ENCODE results near the gene SMARCA4.
"Not testable (repeated sequence)": the region's sequence is repeated elsewhere in the genome, so short reads cannot be mapped to it uniquely, and the experiment has no call there.

Gene SMARCA4

DNA sequence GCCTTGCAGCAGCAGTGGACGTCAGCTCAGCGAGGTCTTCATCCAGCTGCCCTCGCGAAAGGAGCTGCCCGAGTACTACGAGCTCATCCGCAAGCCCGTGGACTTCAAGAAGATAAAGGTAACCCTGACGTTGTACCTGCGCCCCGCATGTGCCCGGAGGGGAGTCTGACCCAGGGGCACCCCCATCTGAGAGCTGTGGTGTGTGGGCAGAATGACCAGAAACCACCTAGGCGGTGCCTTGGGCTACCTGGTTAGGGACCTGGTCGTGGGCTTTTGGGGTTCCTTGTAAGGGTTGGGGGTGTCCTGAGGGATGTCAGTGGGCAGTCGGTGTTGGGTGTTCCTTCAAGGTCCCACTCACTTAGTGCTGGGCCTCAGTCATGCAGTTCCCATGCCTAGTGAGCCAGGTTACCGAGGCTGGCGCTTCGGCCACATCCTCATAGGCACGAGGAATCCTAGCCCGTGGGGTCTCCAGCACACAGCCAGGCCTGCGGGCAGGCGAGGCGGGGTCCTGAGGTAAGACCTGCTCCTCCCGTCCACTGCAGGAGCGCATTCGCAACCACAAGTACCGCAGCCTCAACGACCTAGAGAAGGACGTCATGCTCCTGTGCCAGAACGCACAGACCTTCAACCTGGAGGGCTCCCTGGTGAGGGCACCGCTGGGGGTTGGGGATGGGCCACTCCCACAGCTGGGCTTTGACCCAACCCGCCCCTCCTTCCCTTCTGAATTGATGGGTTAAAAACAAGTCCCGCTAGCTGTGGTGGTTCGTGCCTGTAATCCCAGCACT, 97.6 kb downstream of the SMARCA4 start:
- DNase-seq (ENCODE audit: low read depth, low spot score): no peak
- H3K27ac ChIP-seq: no peak overlapping the region

- no peak for DNase-seq (ENCODE audit: low read depth, low spot score)
- H3K27ac ChIP-seq: no peak overlapping the region
Observed at GRCh38 chr19:11059511-11060358, 98.9 kb downstream of the SMARCA4 start.

- DNase-seq (ENCODE audit: low read depth, low spot score): no peak
Observed at GRCh38 chr19:11061952-11062351, 101.1 kb downstream of the SMARCA4 start.

GRCh38 chr19:11063434-11063833, 102.6 kb downstream of the SMARCA4 start:
- no peak for DNase-seq (ENCODE audit: low read depth, low spot score)
- no peak overlapping the region for H3K27ac ChIP-seq

More at GRCh38 chr19:11061952-11062351, 101.1 kb downstream of the SMARCA4 start:
- H3K27ac ChIP-seq: no peak overlapping the region

DNA sequence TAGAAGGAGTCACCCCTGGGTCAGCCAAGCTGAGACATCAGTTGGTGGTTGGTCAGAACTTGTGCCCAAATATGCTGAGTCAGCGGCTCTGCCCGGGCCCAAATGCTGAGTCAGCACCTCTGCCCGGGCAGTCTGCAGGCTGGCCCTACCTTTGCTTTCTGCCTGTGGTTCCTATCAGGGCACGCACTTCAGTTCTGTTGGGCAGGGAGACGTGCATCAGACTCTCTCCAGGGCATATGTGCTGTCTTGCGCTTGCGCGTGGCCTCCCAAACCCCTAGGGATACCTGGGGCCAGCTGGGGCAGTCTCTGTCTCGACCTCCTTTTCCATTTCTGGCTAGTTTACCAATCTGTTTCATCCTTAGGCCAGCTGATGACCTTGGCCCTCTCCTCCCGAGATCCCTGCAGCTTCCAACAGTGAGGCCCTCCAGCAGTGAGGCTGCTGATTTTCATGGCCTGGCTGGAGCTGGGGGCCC, 104.0 kb downstream of the SMARCA4 start:
- no peak for DNase-seq (ENCODE audit: low read depth, low spot score)
- no peak overlapping the region for H3K27ac ChIP-seq

- no peak for DNase-seq (ENCODE audit: low read depth, low spot score)
- no peak overlapping the region for H3K27ac ChIP-seq
Observed at GRCh38 chr19:11066326-11066725, 105.5 kb downstream of the SMARCA4 start.

DNA sequence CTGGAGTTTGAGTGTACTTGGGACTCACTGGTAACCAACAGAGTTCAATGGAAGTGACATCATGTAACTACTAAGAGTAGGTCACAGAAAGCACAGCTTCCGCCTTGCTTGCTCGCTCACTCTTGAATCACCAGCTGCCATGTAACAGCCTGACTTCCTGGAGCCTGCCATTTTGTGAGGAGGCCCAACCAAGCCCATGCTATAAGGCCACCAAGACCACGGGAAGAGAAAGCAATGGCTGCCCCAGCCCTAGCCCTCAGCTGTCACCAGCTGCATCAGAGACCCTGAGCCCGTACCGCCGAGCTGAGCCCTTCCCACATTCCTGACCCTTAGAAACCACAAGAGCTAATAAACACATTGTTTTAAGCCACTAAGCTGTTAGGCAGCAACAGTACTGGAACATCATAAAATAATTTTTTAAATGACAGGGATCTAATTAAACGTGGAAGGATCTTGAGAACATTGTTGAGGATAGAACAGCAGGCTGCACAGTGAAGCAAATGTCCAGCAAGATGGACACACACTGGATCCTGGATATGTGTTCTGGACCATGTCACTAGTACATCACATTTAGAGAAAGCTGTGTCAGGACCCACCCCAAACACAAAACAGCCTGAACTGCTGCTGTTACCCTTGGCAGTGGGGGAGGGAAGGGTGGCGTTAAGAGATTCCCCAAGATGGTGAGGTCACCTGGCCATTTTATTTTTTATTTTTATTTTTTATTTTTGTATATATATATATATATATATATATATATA, 106.7 kb downstream of the SMARCA4 start:
- no peak for DNase-seq (ENCODE audit: low read depth, low spot score)
- peak overlapping the region; percentile 9 for H3K27ac ChIP-seq

GRCh38 chr19:11069561-11069960, 108.7 kb downstream of the SMARCA4 start:
- DNase-seq (ENCODE audit: low read depth, low spot score): no peak
- no peak overlapping the region for H3K27ac ChIP-seq

DNA sequence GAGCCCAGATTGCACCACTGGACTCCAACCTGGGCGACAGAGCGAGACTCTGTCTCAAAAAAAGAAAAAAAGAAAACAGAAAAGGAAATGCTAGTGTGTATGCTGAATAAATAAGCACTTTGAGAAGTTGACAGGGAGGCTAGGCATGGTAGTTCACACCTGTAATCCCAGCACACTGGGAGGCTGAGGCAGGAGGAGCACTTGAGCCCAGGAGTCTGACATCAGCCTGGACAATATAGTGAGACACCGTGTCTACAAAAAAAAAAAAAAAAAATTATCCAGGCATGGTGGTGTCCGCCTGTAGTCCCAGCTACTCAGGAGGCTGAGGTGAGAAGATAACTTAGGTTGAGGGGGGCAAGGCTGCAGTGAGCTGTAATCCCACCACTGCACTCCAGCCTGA, 109.3 kb downstream of the SMARCA4 start:
- H3K27ac ChIP-seq: no peak overlapping the region
- no peak for DNase-seq (ENCODE audit: low read depth, low spot score)

- no peak for DNase-seq (ENCODE audit: low read depth, low spot score)
Observed at GRCh38 chr19:11073568-11073967, 112.7 kb downstream of the SMARCA4 start.

DNA sequence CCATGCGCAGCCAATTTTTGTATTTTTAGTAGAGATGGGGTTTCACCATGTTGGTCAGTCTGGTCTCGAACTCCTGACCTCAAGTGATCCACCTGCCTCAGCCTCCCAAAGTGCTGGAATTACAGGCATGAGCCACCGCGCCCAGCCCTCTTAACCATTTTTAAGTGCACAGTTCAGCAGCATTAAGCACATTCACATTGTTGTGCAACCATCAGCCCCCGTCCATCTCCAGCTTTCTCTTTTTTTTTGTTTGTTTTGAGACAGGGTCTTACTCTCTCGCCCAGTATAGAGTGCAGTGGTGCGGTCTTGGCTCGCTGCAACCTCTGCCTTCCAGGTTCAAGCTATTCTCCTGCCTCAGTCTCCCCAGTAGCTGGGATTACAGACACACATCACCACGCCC, 116.0 kb downstream of the SMARCA4 start:
- H3K27ac ChIP-seq; DNase-seq (ENCODE audit: low read depth, low spot score): not testable (repeated sequence)

More at GRCh38 chr19:11073568-11073967, 112.7 kb downstream of the SMARCA4 start:
- H3K27ac ChIP-seq: no peak overlapping the region

DNA sequence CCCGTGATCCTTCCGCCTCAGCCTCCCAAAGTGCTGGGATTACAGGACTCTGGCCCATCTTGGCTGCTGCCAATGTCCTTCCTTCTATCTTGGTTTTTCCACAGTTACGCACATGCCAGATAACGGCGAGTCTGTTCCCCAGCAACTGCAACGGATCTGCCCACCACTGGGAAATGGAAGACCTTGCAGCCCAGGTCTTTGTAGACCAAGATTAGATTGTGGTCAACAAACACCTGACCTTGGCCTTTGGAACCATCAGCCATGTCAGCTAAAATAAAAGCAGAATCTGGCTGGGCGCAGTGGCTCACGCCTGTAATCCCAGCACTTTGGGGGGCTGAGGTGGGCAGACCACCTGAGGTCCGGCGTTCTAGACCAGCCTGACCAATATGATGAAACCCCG, 118.1 kb downstream of the SMARCA4 start:
- no peak for DNase-seq (ENCODE audit: low read depth, low spot score)
- H3K27ac ChIP-seq: no peak overlapping the region

DNA sequence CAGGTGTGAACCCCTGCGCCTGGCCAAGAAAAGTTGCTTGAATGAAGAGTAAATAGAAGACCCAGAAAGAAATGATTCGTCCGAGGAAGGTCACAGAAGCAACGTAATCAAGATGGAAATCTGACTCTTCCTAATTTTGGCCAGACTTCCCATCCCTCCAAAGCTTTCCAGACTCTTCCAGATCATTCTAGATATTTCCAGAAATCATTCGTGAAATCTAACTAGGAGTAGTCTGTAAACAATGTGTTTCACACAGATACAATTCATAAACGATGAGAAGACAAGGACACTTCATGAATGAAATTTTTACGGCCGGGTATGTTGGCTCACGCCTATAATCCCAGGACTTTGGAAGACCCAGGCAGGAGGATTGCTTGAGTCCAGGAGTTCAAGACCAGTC, 119.2 kb downstream of the SMARCA4 start:
- no peak for DNase-seq (ENCODE audit: low read depth, low spot score)
- no peak overlapping the region for H3K27ac ChIP-seq

GRCh38 chr19:11087870-11088505, 127.2 kb downstream of the SMARCA4 start:
- DNase-seq (ENCODE audit: low read depth, low spot score): no peak
- peak overlapping the region; percentile 100 for H3K27ac ChIP-seq

- H3K27ac ChIP-seq: peak overlapping the region; percentile 100
- no peak for DNase-seq (ENCODE audit: low read depth, low spot score)
Observed at GRCh38 chr19:11088506-11089253, 127.8 kb downstream of the SMARCA4 start.

- peak; percentile 78 for DNase-seq (ENCODE audit: low read depth, low spot score)
- H3K27ac ChIP-seq: peak within 1 kb of the TSS; percentile 100
Observed at GRCh38 chr19:11089254-11090013, 128.6 kb downstream of the SMARCA4 start, which contains the start of gene LDLR. TSS of gene LDLR (plus strand) at chr19:11089463. CDS start at chr19:11089549, 86 bp downstream.

DNA sequence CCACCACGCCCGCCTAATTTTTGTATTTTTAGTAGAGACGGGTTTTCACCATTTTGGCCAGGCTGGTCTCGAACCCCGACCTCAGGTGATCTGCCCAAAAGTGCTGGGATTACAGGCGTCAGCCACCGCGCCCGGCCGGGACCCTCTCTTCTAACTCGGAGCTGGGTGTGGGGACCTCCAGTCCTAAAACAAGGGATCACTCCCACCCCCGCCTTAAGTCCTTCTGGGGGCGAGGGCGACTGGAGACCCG, 129.1 kb downstream of the SMARCA4 start:
- peak overlapping the region; percentile 100 for H3K27ac ChIP-seq
- not testable (repeated sequence) for DNase-seq (ENCODE audit: low read depth, low spot score)

DNA sequence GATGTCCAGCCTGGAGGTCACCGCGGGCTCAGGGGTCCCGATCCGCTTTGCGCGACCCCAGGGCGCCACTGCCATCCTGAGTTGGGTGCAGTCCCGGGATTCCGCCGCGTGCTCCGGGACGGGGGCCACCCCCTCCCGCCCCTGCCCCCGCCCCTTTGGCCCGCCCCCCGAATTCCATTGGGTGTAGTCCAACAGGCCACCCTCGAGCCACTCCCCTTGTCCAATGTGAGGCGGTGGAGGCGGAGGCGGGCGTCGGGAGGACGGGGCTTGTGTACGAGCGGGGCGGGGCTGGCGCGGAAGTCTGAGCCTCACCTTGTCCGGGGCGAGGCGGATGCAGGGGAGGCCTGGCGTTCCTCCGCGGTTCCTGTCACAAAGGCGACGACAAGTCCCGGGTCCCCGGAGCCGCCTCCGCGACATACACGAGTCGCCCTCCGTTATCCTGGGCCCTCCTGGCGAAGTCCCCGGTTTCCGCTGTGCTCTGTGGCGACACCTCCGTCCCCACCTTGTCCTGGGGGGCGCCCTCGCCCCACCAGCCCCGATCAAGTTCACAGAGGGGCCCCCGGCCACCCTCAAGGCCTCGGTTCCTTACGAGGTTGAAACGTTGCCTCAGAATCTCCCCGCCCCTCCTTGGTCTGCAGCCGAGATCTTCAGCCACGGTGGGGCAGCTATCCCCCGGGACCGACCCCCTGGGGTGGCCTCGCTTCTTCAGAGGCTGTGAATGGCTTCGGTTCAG, 129.6 kb downstream of the SMARCA4 start:
- peak overlapping the region; percentile 100 for H3K27ac ChIP-seq
- peak; percentile 88 for DNase-seq (ENCODE audit: low read depth, low spot score)

Measured in epithelial cell of prostate (primary cell).